HCT116 (cell line): ENCODE measurements around the gene CMTM2. TPM values are rescaled to one million over a fixed set of nuclear protein-coding genes. Genes with fewer than 3 reads are reported as not detected.

ENCODE experiments used
- ATAC-seq: fragments of 200-7000 bp; cut with Tn5 transposase; 2 replicates; pipeline ENCODE4 v1.9.1; 2020; ENCODE audit warnings: mild to moderate bottlenecking, moderate library complexity
- BruUV-seq: library from RNA; stranded (reverse); fragments of 400-500 nt; replicated peaks from 2 replicates; lab custom pipeline; 2021; lab: Mats Ljungman, UMichigan
- CTCF ChIA-PET: fragments of 300-600 bp; sonication (Branson Sonifier 250); formaldehyde crosslinking; loops from one replicate; lab custom pipeline; 2021; ENCODE audit warnings: antibody characterized with exemption; lab: Charles Lee
- POLR2A ChIA-PET: fragments of 300-600, 350-600 bp; sonication (Branson Sonifier 250); formaldehyde crosslinking; loops from one replicate; lab custom pipeline; 2021; ENCODE audit warnings: antibody characterized with exemption; lab: Charles Lee
- RAD21 ChIA-PET, 2 experiments: fragments of 300-600 bp; sonication (Branson Sonifier 250); formaldehyde crosslinking; loops; one replicate each; lab custom pipeline; 2023; ENCODE audit warnings: low total read pairs in 2 of 2; ENCODE audit not compliant: uncharacterized antibody in 2 of 2, unreplicated experiment in 2 of 2, low non-redundant PET in 1 of 2; lab: Charles Lee
- DNase-seq: peaks from one replicate; pipeline ENCODE4 v3.0.0-alpha.2; 2010; ENCODE audit warnings: low read depth, low spot score
- H2AFZ ChIP-seq: fragments of 200-600 bp; shearing (Covaris generic), sonication (generic); 2 replicates; pipeline ENCODE4 v1.6.1; 2017; ENCODE audit warnings: low read depth, mixed run types, mixed read lengths, antibody characterized with exemption, low read length; ENCODE audit not compliant: poor library complexity, severe bottlenecking
- H3K27ac ChIP-seq: 2 replicates; pipeline ENCODE4 v1.5.1; 2012; ENCODE audit warnings: low read depth, low read length
- H3K27me3 ChIP-seq: fragments of 200-600 bp; sonication (generic); 2 replicates; pipeline ENCODE4 v1.6.1; 2016; ENCODE audit warnings: mixed run types, low read length, mixed read lengths; ENCODE audit not compliant: insufficient read depth
- H3K36me3 ChIP-seq, 2 experiments: fragments of 200-500 bp in 1 of 2; fragments of 200-600 bp in 1 of 2; sonication (Bioruptor generic) in 1 of 2; sonication (generic) in 1 of 2; 2 replicates each; pipeline versions ENCODE4 v1.5.1 to v1.6.1; 2014 to 2016; ENCODE audit warnings: low read length in 2 of 2, inconsistent platforms in 1 of 2, mixed read lengths in 1 of 2, mixed run types in 1 of 2; ENCODE audit not compliant: insufficient read depth in 2 of 2, control insufficient read depth in 1 of 2
- H3K4me1 ChIP-seq, 2 experiments: fragments of 200-600 bp in 1 of 2; sonication (generic) in 1 of 2; 2 replicates each; pipeline versions ENCODE4 v1.5.1 to v1.6.1; 2012 to 2017; ENCODE audit warnings: low read length in 2 of 2, inconsistent platforms in 1 of 2, mild to moderate bottlenecking in 1 of 2, mixed read lengths in 1 of 2, mixed run types in 1 of 2, moderate library complexity in 1 of 2; ENCODE audit not compliant: insufficient read depth in 2 of 2, control insufficient read depth in 1 of 2
- H3K4me2 ChIP-seq: fragments of 200-600 bp; sonication (generic); 2 replicates; pipeline ENCODE4 v1.6.1; 2017; ENCODE audit warnings: mixed run types, low read length, mixed read lengths
- H3K4me3 ChIP-seq, 2 experiments: fragments of 200-600 bp in 1 of 2; sonication (generic) in 1 of 2; replicated peaks in 1 of 2; 2 replicates each; pipeline ENCODE4 v1.5.1; 2011 to 2016; ENCODE audit warnings: low read length in 2 of 2, control low read depth in 1 of 2, low read depth in 1 of 2, mild to moderate bottlenecking in 1 of 2, mixed read lengths in 1 of 2, mixed run types in 1 of 2
- H3K79me2 ChIP-seq: fragments of 200-600 bp; sonication (generic); 2 replicates; pipeline ENCODE4 v1.6.1; 2017; ENCODE audit warnings: mild to moderate bottlenecking, mixed run types, low read length, moderate library complexity, mixed read lengths; ENCODE audit not compliant: insufficient read depth
- H3K9ac ChIP-seq: fragments of 200-600 bp; sonication (generic); 2 replicates; pipeline ENCODE4 v1.6.1; 2016; ENCODE audit warnings: low read length, mixed read lengths
- H3K9me2 ChIP-seq: fragments of 200-600 bp; sonication (generic), shearing (Covaris generic); 2 replicates; pipeline ENCODE4 v1.6.1; 2017; ENCODE audit warnings: mixed run types, mild to moderate bottlenecking, moderate library complexity; ENCODE audit not compliant: insufficient read depth
- H3K9me3 ChIP-seq, 2 experiments: fragments of 200-500 bp in 1 of 2; fragments of 200-600 bp in 1 of 2; sonication (Bioruptor generic) in 1 of 2; sonication (generic) in 1 of 2; 2 replicates each; pipeline ENCODE4 v1.6.1; 2014 to 2017; ENCODE audit warnings: low read length in 2 of 2, mixed read lengths in 2 of 2, inconsistent platforms in 1 of 2, low read depth in 1 of 2, mild to moderate bottlenecking in 1 of 2, mixed run types in 1 of 2, moderate library complexity in 1 of 2; ENCODE audit not compliant: control insufficient read depth in 1 of 2, insufficient read depth in 1 of 2
- H4K20me1 ChIP-seq: fragments of 200-600 bp; sonication (generic), shearing (Covaris generic); 2 replicates; pipeline ENCODE4 v1.6.1; 2017; ENCODE audit warnings: mixed run types, mild to moderate bottlenecking, moderate library complexity; ENCODE audit not compliant: insufficient read depth
- ELF1 ChIP-seq: IDR thresholded peaks from 2 replicates; pipeline ENCODE4 v1.6.1; 2012; ENCODE audit warnings: low read depth, borderline replicate concordance
- EZH2 ChIP-seq: fragments of 200-600 bp; sonication (generic); IDR thresholded peaks from 2 replicates; pipeline ENCODE4 v1.6.1; 2017; ENCODE audit warnings: antibody characterized with exemption, mixed run types
- JUND ChIP-seq: IDR thresholded peaks from 2 replicates; pipeline ENCODE4 v1.6.1; 2012
- POLR2AphosphoS5 ChIP-seq: IDR thresholded peaks from 2 replicates; pipeline ENCODE4 v1.6.1; 2011; ENCODE audit warnings: mild to moderate bottlenecking, low read depth, low read length, moderate library complexity
- RAD21 ChIP-seq: IDR thresholded peaks from 2 replicates; pipeline ENCODE4 v1.6.1; 2012; ENCODE audit warnings: low read depth, mild to moderate bottlenecking
- SRF ChIP-seq: IDR thresholded peaks from 2 replicates; pipeline ENCODE4 v1.6.1; 2012; ENCODE audit warnings: low read depth
- TCF7L2 ChIP-seq: IDR thresholded peaks from 2 replicates; pipeline ENCODE4 v1.7.0; 2011; ENCODE audit warnings: borderline replicate concordance, inconsistent platforms; ENCODE audit not compliant: insufficient read depth, insufficient read length; ENCODE audit errors: extremely low read depth
- YY1 ChIP-seq: IDR thresholded peaks from 2 replicates; pipeline ENCODE4 v1.6.1; 2011; ENCODE audit warnings: low read length, low read depth, moderate library complexity, mild to moderate bottlenecking; ENCODE audit not compliant: insufficient replicate concordance; ENCODE audit errors: extremely low read depth
- ZFX ChIP-seq: fragments of 450-650 bp; IDR thresholded peaks from 2 replicates; pipeline ENCODE4 v1.6.1; 2017
- ZNF274 ChIP-seq: fragments of 200-500 bp; sonication (Bioruptor generic); IDR thresholded peaks from 2 replicates; pipeline ENCODE4 v1.6.1; 2014; ENCODE audit warnings: mild to moderate bottlenecking, low read depth, low read length, inconsistent platforms
- intact Hi-C: fragments of 100-400 bp; cut with micrococcal nuclease; formaldehyde crosslinking; loops from 2 replicates; pipeline ENCODE4 v1.10.0; 2022
- total RNA-seq: library from RNA; stranded (reverse); gene quantifications from one replicate; pipeline ENCODE4 v1.2.1, GENCODE V29; 2021; ENCODE audit not compliant: unreplicated experiment
- TF ChIP-seq, protein P1 (sequence below): IDR thresholded peaks from 2 replicates; pipeline ENCODE4 v1.6.1; 2011; ENCODE audit warnings: mild to moderate bottlenecking, low read length, moderate library complexity; ENCODE audit not compliant: insufficient replicate concordance; ENCODE audit errors: extremely low read depth
- TF ChIP-seq, protein P2 (sequence below), 3 experiments: fragments of 200-600 bp in 1 of 3; sonication (generic) in 1 of 3; IDR thresholded peaks in 2 of 3; conservative IDR thresholded peaks in 1 of 3; 2 replicates each; pipeline ENCODE4 v1.5.1; 2012 to 2017; ENCODE audit warnings: low read depth in 2 of 3, low read length in 2 of 3, antibody characterized with exemption in 1 of 3, borderline replicate concordance in 1 of 3, control low read depth in 1 of 3, mild to moderate bottlenecking in 1 of 3, mixed read lengths in 1 of 3, mixed run types in 1 of 3, moderate library complexity in 1 of 3; ENCODE audit not compliant: insufficient read depth in 1 of 3
- TF ChIP-seq, protein P3 (sequence below): IDR thresholded peaks from 2 replicates; pipeline ENCODE4 v1.6.1; 2012
- TF ChIP-seq, protein P4 (sequence below): IDR thresholded peaks from 2 replicates; pipeline ENCODE4 v1.6.1; 2012

CMTM2 gene
- total RNA-seq, 1 experiment from 2014 or later = 0.42 TPM

DNA sequence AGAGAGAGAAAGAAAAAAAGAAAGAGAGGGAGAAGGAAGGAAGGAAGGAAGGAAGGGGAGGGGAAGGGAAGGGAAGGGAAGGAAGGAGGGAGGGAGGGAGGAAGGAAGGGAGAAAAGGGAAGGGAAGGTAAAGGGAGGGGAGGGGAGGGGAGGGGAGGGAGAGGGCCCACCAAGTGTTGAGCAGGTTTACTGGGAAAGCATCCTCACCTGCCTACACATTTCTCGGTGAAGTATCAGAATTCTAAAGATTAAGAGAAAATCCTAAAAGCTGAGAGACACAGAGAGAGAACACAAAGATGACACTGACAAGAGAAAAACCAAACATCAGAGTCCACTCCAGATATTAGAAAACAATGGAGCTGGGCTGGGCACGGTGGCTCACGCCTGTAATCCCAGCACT is 13.0 kb downstream of the CMTM2 start:
- Histone ChIP-seq H3K4me3 (no peak overlapping the region), H3K9me2 (no peaks in the 10 kb centered on the region), H3K27me3 (no peaks in the 10 kb centered on the region), H3K36me3 (no peaks in the 10 kb centered on the region), H3K27ac (no peak overlapping the region), H3K79me2 (no peaks in the 10 kb centered on the region), H3K4me2 (no peak overlapping the region), H3K9me3 (no peaks in the 10 kb centered on the region), H2AFZ (no peak overlapping the region), H4K20me1 (no peaks in the 10 kb centered on the region), H3K9ac (no peak overlapping the region), H3K4me1 (no peaks in the 10 kb centered on the region)
- DNase-seq (no peak), ATAC-seq (no peak)
- ChIA-PET POLR2A (interaction anchor here (0.6 kb wide), 1 partner anchor 9 kb away, joined by 3 read pairs; no protein-coding TSS in a partner anchor), CTCF (no interaction called here), RAD21 (no interaction called here)
- BruUV-seq = no TSS peak
- intact Hi-C loops = no loop called here
- TF ChIP-seq ELF1 (no peak), JUND (no peak), TCF7L2 (no peak), ZNF274 (no peak), POLR2AphosphoS5 (no peak), SRF (no peak), ZFX (no peak), EZH2 (no peak), RAD21 (no peak), YY1 (no peak)
- TF ChIP-seq, protein P1, sequence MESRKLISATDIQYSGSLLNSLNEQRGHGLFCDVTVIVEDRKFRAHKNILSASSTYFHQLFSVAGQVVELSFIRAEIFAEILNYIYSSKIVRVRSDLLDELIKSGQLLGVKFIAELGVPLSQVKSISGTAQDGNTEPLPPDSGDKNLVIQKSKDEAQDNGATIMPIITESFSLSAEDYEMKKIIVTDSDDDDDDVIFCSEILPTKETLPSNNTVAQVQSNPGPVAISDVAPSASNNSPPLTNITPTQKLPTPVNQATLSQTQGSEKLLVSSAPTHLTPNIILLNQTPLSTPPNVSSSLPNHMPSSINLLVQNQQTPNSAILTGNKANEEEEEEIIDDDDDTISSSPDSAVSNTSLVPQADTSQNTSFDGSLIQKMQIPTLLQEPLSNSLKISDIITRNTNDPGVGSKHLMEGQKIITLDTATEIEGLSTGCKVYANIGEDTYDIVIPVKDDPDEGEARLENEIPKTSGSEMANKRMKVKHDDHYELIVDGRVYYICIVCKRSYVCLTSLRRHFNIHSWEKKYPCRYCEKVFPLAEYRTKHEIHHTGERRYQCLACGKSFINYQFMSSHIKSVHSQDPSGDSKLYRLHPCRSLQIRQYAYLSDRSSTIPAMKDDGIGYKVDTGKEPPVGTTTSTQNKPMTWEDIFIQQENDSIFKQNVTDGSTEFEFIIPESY = no peak
- TF ChIP-seq, protein P2, sequence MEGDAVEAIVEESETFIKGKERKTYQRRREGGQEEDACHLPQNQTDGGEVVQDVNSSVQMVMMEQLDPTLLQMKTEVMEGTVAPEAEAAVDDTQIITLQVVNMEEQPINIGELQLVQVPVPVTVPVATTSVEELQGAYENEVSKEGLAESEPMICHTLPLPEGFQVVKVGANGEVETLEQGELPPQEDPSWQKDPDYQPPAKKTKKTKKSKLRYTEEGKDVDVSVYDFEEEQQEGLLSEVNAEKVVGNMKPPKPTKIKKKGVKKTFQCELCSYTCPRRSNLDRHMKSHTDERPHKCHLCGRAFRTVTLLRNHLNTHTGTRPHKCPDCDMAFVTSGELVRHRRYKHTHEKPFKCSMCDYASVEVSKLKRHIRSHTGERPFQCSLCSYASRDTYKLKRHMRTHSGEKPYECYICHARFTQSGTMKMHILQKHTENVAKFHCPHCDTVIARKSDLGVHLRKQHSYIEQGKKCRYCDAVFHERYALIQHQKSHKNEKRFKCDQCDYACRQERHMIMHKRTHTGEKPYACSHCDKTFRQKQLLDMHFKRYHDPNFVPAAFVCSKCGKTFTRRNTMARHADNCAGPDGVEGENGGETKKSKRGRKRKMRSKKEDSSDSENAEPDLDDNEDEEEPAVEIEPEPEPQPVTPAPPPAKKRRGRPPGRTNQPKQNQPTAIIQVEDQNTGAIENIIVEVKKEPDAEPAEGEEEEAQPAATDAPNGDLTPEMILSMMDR (IDR thresholded peaks at IDR 0.05 in 2 of 3, conservative IDR thresholded peaks at IDR 0.05 in 1 of 3; ENCODE audit: borderline replicate concordance in 1 of 3, insufficient read depth in 1 of 3, low read depth in 2 of 3, low read length in 2 of 3) = no peak
- TF ChIP-seq, protein P3, sequence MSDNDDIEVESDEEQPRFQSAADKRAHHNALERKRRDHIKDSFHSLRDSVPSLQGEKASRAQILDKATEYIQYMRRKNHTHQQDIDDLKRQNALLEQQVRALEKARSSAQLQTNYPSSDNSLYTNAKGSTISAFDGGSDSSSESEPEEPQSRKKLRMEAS = no peak
- TF ChIP-seq, protein P4, sequence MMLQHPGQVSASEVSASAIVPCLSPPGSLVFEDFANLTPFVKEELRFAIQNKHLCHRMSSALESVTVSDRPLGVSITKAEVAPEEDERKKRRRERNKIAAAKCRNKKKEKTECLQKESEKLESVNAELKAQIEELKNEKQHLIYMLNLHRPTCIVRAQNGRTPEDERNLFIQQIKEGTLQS = no peak
